ENCODE data around the gene ST7.
"Not testable (repeated sequence)": the region's sequence is repeated elsewhere in the genome, so short reads cannot be mapped to it uniquely, and the experiment has no call there.

Gene ST7, protein sequence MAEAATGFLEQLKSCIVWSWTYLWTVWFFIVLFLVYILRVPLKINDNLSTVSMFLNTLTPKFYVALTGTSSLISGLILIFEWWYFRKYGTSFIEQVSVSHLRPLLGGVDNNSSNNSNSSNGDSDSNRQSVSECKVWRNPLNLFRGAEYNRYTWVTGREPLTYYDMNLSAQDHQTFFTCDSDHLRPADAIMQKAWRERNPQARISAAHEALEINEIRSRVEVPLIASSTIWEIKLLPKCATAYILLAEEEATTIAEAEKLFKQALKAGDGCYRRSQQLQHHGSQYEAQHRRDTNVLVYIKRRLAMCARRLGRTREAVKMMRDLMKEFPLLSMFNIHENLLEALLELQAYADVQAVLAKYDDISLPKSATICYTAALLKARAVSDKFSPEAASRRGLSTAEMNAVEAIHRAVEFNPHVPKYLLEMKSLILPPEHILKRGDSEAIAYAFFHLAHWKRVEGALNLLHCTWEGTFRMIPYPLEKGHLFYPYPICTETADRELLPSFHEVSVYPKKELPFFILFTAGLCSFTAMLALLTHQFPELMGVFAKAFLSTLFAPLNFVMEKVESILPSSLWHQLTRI

DNA sequence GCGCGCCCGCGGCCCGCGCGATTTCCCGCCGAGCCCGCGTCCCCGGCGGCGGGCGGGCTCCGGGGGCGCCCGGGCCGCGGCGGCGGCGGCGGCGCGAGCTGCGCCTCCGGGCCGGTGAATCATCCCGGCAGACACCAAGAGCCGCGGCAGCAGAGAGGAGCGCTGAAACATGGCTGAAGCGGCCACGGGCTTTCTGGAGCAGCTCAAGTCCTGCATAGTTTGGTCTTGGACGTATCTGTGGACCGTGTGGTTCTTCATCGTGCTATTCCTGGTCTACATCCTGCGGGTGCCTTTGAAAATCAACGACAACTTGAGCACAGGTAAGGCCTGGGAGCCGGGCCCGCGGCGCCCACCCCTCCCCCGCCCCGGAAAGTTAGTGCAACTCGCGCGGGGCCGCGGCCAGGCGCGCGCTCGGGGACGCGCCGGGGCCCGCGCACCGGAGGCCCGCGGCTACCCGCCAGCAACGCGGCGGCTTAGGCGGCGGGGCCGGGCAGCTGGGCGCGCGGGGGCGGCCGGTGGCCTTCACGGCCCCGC lies at the start of gene ST7:
Gene ST7, plus strand, starts transcription at position 130 of the 534 bp plus-strand sequence. Its CDS starts 40 bp downstream, at position 170.
- DNase-seq (ENCODE audit: low read depth in 2 of 2), result peak; percentile 54 to 55

DNA sequence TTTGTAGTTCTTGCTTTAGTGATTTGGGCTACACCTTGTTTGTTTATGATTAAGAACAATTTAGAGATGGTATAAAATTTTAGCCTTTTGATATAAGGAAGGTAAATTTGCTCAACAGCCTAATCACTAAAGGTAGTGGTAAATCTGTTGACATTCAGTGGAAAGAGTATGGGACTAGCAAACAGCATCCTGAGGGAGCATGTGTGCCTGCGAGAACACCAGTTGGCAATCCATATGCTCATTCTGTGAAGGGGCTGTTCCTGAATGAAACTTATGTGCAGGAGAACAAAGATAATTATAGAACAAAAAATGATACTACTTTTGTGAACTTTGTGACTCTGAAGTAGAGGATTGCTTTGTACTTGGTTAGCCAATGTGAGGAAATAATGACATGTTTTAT lies 46.9 kb upstream of the ST7 start:
- DNase-seq (ENCODE audit: low read depth in 2 of 2), result no peak

DNA sequence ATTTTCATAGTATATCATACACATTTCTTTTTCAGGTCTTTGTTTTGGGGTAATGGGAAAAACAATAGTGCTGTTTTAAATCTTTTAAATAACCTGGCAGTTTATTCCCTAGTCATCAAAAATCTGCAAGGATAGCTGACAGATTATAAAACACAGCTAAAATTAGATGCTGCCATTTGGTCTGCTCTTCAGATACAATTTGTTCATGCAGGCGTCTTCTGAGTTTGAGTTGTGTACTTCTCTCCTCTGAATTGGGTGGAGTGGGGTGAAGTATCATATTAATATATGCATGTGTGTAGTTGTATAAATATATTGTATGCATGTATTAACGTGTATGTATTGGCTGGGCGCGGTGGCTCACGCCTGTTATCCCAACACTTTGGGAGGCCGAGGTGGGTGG lies 42.9 kb upstream of the ST7 start:
- DNase-seq (ENCODE audit: low read depth in 2 of 2), result no peak

DNA sequence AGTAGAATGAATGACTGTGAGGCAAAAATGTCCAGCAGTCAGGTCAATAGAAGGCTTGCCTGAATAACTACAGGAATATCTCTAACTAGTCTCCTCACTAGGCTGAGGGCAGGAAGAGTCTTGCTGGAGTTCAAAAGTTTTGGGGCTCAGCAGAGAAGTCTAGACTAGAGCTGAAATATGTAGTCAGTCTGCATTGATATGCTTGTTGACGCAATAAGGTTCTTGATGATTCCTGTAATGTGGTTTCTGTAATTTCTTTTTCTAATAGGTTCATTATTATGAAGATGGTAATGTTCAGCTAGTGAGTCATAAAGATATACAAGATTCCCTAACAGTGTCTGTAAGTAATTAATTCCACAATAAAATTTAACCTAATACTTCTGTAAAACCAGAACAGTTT lies 41.5 kb upstream of the ST7 start:
- no peak for DNase-seq (ENCODE audit: low read depth in 2 of 2)

DNA sequence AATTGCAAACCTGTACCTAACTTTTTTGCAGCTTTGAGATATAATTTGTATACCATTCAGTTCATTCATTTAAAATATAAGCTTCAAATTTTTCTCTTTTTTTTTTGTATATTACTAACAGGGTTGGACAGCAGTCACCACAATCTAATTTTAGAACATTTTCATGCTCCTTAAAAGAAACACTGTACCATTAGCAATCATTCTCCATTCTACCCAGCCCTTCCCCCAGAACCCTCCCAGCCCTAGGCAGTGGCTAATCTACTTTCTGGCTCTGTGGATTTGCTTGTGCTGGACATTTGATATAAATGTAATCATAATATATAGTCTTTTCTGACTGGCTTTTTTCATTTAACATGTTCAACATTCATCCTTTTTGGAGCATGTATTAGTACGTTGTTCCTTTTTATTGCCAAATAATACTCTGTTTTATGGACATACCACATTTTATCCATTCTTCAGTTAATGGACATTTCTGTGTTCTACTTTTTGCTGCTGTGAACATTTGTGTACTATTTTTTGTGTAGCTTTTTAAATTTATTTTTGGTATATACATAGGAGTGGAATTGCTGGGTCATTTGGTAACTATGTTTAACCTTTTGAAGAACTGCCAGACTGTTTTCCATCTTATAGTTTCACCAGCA lies 40.9 kb upstream of the ST7 start:
- DNase-seq (ENCODE audit: low read depth in 2 of 2), result no peak

DNA sequence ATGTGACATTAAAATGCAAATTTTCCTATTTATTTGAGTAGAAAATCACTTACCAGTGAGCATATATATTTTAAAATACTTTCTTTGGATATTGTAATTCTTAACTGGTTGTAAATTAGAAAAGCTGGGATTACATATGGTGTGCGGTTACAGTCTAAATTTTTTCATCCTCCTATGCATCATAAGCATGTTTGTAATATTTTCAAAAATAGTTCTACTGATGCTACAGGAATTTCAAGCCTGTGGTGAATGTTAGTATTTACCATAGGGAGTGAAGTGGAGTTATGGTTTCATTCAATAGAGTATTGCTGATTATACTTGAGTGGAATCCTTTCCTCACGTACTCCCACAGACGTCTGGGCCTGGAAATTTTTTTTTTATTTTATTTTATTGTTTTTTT lies 34.6 kb upstream of the ST7 start:
- no peak for DNase-seq (ENCODE audit: low read depth in 2 of 2)

DNA sequence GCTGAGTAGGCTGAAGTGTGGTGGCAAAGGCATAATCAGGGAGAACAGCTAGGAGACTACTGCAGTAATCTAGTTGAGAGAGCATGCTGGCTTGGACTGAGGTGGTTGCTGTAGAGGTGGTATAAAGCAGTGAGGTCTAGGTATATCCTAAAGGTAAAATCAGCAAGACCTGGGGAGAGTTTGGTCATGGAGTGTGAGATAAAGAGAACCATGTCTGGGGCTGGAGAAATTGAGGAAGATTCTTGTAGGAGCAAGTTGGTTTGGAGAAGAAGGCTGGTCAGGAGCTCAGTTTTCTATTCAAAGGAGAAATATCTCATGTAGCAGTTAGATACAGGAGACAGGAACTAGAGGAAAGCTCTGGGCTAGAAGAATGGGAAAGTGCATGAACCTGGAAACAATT lies 32.9 kb upstream of the ST7 start:
- DNase-seq (ENCODE audit: low read depth in 2 of 2), result no peak

DNA sequence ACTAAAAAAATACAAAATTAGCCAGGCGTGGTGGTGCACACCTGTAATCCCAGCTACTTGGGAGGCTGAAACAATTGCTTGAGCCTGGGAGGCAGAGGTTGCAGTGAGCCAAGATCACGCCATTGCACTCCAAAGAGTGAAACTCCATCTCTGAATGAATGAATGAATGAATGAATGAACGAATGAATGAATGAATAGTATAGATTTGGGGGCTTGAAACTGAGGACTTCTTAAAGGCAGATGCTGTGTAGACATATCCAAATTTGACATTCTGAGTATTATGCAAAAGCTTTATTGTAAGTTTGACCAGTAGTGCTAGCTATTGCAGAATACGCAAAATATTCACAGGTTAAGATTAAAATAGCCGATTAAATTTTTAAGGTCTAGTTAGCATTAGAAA lies 30.8 kb upstream of the ST7 start:
- DNase-seq (ENCODE audit: low read depth in 2 of 2), result no peak

DNA sequence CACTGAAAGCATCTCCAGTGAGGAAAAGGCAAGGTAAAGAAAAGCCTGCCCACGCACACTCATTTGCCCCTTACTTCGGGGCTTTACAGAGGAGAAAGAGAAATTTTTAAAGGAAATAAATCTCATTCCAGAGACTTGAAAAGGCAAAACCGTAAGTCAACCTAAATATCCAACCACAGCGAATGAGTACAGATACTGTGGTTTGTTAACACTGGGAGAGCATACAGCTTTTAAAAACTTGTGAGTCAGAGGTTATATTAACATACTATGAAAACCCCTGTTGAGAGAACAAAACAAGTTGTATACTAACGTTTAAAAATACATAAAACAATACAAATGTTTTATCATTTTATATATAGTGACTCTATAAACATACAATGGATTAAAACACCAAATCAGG lies 28.6 kb upstream of the ST7 start:
- DNase-seq (ENCODE audit: low read depth in 2 of 2), result no peak

DNA sequence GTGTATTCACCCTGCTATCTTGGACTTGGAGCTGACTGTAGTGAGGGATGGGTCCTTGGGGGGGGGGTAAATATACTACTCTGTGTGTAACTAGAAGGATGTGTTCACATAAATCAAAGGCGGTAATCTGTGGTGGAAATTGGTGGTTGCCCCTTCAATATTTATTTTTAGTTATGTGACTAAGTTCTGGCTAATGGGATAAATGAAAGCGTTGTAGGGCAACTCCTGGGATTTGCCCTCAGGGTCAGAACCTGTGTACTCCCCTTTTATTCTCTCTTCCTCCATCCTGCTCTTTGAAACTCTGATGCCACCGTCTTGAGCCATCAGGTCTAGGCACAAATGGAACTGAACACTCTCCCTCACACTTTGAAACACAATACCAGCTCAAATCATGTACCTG lies 24.3 kb upstream of the ST7 start:
- no peak for DNase-seq (ENCODE audit: low read depth in 2 of 2)

DNA sequence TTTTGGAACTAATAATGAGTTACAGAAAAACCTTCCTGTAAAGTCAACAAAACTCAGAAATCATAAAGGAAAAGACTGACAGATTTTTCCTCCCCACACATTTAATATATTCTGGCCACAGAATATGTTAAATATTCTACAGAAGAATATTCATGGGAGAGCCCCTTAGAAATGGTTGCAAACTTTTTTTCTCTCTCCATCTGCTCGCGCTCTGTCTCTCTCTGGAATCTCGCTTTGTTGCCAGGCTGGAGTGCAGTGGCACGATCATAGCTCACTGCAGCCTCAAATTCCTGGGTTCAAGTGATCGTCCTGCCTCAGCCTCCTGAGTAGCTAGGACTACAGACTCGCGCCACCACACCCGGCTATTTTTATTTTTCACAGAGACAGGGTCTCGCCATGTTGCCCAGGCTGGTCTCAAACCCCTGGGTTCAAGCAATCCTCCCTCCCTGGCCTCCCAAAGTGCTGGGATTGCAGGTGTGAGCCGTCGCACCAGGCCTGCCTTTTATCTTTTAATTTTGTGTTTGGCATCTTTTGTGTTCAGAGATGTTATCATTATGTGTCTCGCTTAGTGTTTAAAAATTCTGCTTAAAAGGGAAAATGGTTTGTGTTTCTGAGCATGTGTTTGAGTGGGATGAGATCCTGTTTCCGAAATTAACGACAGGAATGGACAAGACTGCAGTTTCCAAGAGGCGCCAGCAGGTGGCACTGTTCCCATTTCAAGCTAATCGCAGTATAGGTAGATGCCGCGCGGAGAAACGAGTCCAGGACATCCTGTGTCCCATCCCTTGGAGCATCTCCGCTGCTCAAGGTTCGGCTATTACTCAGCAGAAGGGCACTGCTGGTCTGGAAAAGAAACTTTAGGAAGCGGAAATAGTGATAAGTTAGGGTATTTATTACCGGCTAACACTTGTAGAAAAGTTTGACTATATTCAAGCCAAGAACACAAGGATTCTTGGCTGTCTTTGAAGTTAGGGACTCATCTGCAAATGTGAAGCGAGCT lies 23.1 kb upstream of the ST7 start:
- peak; percentile 64 to 76 for DNase-seq (ENCODE audit: low read depth in 2 of 2)

DNA sequence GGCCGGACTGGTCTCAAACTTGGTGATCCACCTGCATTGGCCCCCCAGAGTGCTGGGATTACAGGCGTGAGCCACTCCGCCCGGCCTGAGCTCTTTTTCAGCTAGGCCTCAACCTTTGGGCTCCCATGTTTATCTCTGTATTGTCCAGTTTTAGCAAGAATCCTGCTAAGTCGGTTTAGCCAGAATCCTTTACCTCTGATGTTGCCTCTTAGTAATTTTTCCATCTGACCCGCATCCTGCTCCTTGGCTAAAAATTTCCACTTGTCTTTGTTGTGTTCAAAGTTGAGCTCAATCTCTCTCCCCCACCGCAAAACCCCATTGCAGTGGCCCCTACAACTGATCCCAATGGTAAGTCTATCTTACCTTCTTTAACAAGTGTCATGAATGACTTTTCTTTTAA lies 20.7 kb upstream of the ST7 start:
- DNase-seq (ENCODE audit: low read depth in 2 of 2), result no peak

DNA sequence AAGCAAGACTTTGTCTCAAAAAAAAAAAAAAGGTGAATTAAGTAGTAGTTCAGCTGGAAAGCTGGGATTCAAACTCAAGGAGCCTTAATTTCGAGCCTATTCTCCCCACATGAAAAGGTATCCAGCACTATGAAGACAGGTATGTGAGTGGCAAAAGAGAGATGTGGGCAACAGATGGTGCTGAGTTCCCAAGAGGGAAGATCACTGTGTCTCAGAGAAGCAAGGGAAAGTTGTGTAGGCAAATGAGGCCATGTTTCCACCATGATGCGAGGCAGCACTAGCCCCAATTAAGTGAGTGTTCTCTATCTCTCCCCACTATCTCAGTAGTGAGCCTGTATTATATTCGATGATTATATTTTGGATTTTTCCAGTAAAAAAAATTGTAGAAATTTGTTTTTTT lies 19.8 kb upstream of the ST7 start:
- no peak for DNase-seq (ENCODE audit: low read depth in 2 of 2)

DNA sequence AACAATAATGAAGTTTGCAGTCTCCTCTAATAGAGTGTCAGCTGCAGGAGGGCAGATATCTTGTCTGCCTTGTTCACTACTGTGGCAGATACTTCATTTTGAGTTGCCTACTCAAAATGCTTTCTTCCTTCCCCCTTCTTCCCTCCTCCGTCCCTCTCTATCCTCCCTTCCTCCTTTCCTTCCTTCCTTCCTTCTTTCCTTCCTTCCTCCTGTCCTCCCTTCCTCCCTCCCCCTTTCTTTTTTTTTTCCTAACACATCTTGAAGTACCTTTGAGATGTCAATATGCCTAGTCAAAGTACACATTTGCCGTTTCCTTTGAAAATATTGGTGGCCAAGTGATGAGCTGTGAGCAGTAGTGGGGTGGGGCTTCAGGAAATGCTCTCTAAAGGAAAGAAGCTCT lies 18.7 kb upstream of the ST7 start:
- DNase-seq (ENCODE audit: low read depth in 2 of 2), result no peak

DNA sequence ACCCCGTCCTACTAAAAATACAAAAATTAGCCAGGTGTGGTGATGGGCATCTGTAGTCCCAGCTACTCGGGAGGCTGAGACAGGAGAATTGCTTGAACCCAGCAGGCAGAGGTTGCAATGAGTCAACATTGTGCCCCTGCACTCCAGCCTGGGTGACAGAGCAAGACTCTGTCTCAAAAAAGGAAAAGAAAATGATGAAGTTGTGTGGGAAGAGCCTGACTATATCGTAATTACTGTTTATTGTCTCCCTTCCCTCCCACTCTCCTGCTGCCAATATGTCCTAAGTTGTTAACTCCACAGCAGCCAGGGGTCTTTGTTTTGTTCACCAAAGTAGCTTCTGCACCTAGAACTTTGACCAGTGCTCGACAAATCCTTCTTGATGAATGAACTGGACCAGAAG lies 16.5 kb upstream of the ST7 start:
- DNase-seq (ENCODE audit: low read depth in 2 of 2), result not testable (repeated sequence)

DNA sequence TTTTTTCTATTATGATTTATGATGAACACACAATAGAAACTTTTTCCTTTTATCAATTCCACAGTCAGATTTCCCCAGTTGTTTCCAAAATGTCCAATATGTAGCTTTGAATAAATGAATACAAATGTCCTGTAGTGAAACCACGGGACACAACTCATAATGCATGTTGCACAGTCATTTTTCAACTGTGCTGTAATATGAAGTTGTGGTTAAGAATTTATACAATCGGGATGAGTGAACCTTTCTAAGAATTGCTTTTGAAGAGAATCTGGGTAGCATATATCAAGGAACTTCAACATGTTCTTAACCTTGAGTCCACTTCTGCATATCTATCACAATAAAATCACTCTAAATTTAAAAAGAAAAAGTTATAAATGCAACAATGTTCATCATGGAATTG lies 14.6 kb upstream of the ST7 start:
- no peak for DNase-seq (ENCODE audit: low read depth in 2 of 2)

DNA sequence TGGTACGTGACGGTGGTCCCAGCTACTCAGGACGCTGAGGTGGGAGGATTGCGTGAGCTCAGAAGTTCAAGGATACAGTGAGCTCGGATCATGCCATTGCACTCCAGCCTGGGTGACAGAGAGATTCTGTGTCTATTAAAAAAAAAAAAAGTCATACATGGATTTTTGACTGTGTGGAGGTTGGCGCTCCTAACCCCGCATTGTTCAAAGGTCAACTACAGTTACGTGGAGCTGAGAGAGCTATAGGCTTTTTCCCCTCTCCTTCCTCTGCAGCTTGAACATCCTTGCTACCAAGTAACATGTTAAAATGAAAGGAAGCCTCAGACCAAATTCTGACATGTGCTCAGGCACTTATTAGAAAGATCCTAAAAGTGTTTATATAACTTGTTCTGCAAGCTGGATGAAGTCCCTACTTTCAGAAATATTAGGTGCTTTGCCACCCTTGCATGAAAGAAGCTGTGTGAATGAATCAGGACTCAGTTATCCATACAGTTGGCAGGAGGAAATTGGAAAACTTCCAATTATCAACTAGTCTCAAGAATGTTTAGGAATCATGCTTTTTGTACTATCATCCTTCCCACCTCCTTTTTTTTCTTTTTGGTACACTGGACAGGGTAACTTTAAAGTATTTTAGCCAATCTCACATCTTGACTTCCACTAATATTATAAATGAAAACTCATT lies 12.5 kb upstream of the ST7 start:
- no peak for DNase-seq (ENCODE audit: low read depth in 2 of 2)

DNA sequence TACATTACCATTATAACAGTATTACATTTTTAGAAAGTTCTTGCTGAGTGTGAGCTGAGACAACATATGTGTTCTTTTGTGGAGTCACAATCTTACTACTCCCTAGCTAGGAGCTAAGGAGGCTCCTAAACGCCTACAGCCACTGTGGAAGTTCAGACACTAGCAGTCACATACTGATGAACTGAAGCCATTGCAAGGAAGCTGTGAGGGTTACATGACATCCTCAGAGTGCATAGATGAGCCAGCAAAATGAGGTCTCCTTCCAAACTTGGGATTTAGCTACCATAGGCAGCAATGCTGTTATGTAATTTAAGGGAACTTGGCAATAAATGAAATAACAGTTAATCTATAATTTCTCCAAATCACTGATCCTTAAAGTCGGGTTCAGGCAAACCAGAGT lies 10.8 kb upstream of the ST7 start:
- no peak for DNase-seq (ENCODE audit: low read depth in 2 of 2)

DNA sequence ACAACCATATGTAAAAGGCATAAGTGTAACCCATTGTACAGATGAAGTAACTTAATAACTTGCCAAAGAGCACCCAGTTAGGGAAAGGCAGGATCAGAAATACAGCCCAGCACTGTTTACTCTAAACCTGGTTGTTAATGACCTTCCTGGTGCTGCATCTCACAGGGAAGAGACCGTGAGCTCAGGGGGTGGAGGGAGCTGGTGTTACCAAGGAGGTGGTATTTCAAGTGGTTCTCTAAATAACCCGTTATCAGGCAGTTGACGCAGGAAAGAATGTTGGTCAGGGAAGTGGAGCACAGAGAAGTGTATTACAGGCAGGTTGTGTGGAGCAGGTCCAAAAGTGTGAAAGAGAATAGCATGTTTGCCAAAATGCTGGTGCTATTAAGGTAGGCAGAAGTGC lies 4.4 kb upstream of the ST7 start:
- no peak for DNase-seq (ENCODE audit: low read depth in 2 of 2)

DNA sequence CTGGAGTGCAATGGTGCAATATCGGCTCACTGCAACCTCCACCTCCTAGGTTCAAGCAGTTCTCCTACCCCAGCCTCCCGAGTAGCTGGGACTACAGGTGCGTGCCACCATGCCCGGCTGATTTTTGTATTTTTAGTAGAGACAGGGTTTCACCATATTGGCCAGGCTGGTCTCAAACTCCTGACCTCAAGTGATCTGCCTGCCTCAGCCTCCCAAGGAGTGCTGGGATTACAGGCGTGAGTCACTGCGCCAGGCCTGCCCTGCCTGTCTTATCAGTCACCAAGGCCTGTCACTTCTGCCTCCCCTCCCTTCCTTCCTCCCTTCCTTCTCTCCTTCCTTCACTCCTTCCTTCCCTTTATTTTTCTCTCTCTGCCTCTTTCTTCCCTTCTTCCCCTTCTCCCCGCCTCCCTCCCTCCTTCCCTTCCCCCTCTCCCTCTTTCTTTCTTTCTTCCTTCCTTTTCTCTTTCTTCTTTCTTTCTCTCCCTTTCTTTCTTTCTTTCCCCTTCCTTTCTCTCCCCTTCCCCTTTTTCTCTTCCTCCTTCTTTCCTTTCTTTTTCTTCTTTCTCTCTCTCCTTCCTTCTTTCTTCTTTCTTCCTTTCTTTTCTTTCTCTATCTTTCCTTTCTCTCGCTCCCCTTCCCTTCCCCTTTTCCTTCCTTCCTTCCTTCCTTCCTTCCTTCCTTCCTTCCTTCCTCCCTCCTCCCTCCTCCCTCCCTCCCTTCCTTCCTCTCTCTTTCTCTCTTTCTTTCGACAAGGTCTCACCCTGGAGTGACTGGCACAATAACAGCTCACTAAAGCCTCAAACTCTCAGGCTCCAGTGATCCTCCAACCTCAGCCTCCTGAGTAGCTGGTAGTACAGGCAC lies 3.1 kb upstream of the ST7 start:
- DNase-seq (ENCODE audit: low read depth in 2 of 2), result no peak

All from stimulated activated CD4-positive, alpha-beta T cell treated with anti-CD3 and anti-CD28 coated beads, Interleukin-4, amount 100 ng/mL, for 48 hours (primary cell).